ENCODE measurements around the gene AQP2.

- TF ChIP-seq CTCF (IDR thresholded peaks at IDR 0.05) (no peak), POLR2A (IDR thresholded peaks at IDR 0.05) (no peak)
Observed at GRCh38 chr12:49944718-49945117, 5.8 kb upstream of the AQP2 start.

Data from prostate gland (tissue), 2 donors.